KOPT-K1 (cell line): ENCODE measurements around the gene CERKL.

Source experiments
- H3K27ac ChIP-seq: fragments of 200-600 bp; sonication (generic); 2 replicates; pipeline ENCODE4 v1.5.1; 2016; ENCODE audit warnings: antibody characterized with exemption, mild to moderate bottlenecking, low read depth, low read length; ENCODE audit not compliant: poor library complexity, severe bottlenecking
- H3K36me3 ChIP-seq: fragments of 200-600 bp; sonication (generic); 2 replicates; pipeline ENCODE4 v1.5.1; 2017; ENCODE audit warnings: antibody characterized with exemption, mild to moderate bottlenecking, low read length, moderate library complexity; ENCODE audit not compliant: insufficient read depth
- H3K9me3 ChIP-seq: fragments of 200-600 bp; sonication (generic); 2 replicates; pipeline ENCODE4 v1.5.1; 2017; ENCODE audit warnings: antibody characterized with exemption, low read length, mild to moderate bottlenecking; ENCODE audit not compliant: insufficient read depth, poor library complexity, severe bottlenecking

CERKL gene

GRCh38 chr2:181621779-181622490, 35.0 kb downstream of the CERKL start:
- Histone ChIP-seq H3K27ac (no peak overlapping the region), H3K36me3 (no peaks in the 10 kb centered on the region), H3K9me3 (no peaks in the 10 kb centered on the region)

- Histone ChIP-seq H3K27ac (no peak overlapping the region), H3K9me3 (no peaks in the 10 kb centered on the region), H3K36me3 (no peaks in the 10 kb centered on the region)
These were observed 37.4 kb downstream of the CERKL start for GRCh38 chr2:181619516-181619915.

DNA sequence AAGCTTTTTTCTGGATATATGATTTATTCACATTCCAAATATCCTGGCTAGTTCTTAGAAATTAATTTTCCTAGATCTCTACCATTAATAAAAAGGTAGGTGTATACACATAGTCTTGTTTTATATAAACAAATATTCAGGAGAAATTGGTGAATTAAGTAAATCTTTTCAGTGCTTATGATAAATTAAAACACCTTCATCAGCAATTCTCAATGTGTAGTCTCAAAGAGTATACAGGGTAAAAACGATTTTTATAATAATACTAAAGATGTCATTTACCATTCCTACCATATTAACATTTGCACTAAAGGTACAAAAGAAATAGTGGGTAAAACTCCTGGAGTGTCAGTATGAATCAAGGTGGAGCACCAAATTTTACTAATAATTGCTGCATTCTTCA, 40.2 kb downstream of the CERKL start:
- H3K9me3 ChIP-seq: no peaks in the 10 kb centered on the region
- H3K27ac ChIP-seq: no peak overlapping the region
- no peaks in the 10 kb centered on the region for H3K36me3 ChIP-seq

DNA sequence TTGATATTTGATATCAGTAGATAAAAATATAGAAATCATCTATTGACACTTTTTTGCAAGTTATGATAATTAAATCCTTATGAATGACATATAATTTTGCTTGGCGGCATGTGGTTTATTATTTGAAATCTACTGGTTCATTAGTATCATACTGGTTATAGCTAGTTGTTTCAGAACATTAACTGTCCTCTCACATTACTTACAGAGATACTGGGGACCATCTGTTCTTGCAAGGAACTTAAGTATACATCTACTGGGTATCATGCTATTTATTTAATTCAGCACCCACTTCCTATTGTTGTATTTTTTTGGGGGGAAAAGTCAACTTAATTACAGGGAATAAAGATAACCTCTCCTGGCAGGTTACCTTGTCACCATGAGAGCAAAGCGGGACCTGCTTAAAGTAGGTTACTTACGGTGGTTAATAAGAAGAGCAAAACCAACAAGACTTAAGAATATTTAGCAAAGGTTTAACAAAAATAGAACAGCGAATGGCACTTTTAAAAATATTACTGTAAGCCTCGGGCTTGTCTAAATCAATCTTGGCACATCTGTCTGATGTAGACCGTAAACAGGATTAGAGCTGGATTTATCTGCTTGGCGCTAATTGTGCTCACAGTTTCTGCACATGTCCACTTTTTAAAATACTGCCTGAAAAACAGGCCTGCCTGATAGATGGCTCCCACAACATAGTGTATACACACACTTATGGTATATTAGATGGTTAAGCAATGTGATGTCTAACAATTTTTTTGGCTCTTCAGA, 41.8 kb downstream of the CERKL start:
- Histone ChIP-seq H3K27ac (no peak overlapping the region), H3K9me3 (no peaks in the 10 kb centered on the region), H3K36me3 (no peaks in the 10 kb centered on the region)

DNA sequence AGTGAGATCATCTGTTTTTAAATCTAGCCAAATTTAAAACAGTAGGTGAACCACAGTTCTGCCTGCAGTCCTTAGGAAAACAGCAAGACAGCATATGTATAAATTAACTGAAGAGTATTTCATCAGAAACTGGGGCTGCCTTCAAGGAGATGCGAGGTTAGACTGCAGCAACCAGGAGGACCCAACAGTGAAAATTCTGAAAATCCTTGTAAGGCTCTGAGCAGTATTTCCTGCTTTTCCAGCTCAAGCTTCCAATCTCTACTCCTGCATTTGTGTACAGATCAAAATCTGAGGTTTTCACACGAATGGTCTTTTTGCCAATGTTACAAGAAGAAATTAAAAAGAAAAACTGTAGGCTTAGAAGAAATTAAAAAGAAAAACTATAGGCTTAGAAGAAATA, 43.7 kb downstream of the CERKL start:
- Histone ChIP-seq H3K27ac (no peak overlapping the region), H3K9me3 (no peaks in the 10 kb centered on the region), H3K36me3 (no peaks in the 10 kb centered on the region)

GRCh38 chr2:181607629-181608590, 49.0 kb downstream of the CERKL start:
- Histone ChIP-seq H3K9me3 (peaks cover 18% of the 10 kb centered on the region), H3K36me3 (no peaks in the 10 kb centered on the region), H3K27ac (peak overlapping the region; percentile 68)

- Histone ChIP-seq H3K36me3 (no peaks in the 10 kb centered on the region), H3K9me3 (peaks cover 18% of the 10 kb centered on the region), H3K27ac (no peak overlapping the region)
These were observed 50.7 kb downstream of the CERKL start for GRCh38 chr2:181605889-181606837.

GRCh38 chr2:181602017-181602416, 54.9 kb downstream of the CERKL start:
- Histone ChIP-seq H3K36me3 (no peaks in the 10 kb centered on the region), H3K27ac (no peak overlapping the region), H3K9me3 (peaks cover 18% of the 10 kb centered on the region)

DNA sequence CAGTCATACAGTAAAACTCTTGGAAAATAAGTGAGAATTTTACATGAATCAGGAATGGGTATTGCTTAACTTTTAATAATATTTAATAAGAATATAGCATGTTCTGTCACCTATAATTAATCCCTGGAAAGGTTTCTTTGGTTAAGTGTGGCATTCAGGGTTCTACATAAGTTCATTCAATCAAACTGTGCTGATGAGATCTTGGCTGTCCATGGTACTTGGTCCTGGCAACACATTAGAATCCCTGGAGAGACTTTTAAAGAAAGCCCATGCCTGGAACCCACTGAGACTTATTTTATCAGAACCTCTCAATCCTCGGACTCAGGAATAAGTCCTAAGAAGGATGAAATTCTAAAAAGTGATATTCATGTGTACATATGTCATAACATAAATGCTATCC, 60.3 kb downstream of the CERKL start:
- H3K9me3 ChIP-seq: no peaks in the 10 kb centered on the region
- H3K27ac ChIP-seq: no peak overlapping the region
- no peaks in the 10 kb centered on the region for H3K36me3 ChIP-seq

DNA sequence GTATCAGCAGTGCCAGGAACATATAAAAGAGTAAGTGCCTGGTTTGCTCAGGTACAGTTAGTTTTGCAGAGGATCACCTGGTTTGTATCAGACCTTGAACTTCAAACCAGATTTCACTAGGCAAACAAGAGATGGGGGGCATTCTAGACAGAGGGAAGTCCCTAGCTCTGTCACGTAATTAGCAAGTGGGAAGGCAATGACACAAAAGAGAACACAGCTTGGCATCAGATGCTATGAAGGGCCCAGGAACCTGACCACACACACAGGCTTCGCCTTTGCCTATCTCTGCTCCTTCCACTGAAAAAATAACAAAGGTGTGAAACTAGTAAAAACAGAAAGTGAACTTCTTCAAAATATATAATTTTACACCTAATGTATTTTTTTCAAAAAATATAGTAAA, 62.6 kb downstream of the CERKL start:
- Histone ChIP-seq H3K27ac (no peak overlapping the region), H3K9me3 (no peaks in the 10 kb centered on the region), H3K36me3 (no peaks in the 10 kb centered on the region)

DNA sequence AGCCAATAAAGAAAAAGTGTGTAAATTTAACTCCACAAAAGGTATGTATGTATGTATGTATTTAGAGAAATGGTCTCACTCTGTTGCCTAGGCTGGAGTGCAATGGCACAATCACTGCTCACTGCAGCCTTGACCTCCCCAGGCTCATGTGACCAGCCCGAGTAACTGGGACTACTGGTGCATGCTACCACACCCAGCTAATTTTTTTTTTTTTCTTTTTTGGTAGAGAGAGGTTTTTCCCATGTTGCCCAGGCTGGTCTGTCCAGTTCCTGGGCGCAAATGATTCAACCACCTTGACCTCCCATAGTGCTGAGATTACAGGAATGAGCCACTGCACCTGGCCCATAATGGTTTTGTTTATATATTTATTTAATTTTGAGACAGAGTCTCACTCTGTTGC, 67.1 kb downstream of the CERKL start:
- H3K9me3 ChIP-seq: no peaks in the 10 kb centered on the region
- no peaks in the 10 kb centered on the region for H3K36me3 ChIP-seq
- H3K27ac ChIP-seq: no peak overlapping the region

- H3K9me3 ChIP-seq: no peaks in the 10 kb centered on the region
- no peaks in the 10 kb centered on the region for H3K36me3 ChIP-seq
- no peak overlapping the region for H3K27ac ChIP-seq
These were observed 68.4 kb downstream of the CERKL start for GRCh38 chr2:181588546-181588945.

DNA sequence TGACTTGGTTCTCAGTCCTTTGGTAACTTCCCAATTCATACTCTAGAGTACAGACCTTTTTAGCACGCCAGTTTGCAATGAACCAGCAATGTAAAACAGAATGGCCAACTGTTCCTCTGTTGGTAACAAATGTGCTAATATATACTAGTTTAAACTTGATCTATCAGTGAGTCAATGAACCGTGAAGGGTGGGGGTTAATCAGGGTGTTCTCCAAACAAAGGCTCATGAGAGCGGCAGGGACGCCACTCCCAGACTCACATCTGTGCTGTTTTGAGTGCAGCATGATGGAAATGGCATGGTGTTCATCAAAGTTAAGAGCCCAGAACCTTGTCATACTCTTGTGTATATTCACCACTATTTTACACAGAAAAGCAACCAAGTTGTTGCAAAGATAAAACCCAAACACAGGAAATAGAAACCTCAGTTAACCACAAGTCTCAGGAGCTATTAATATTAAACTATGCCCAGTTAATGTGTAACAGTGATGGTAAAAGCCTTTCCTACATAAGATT, 70.3 kb downstream of the CERKL start:
- Histone ChIP-seq H3K36me3 (no peaks in the 10 kb centered on the region), H3K27ac (no peak overlapping the region), H3K9me3 (no peaks in the 10 kb centered on the region)

- Histone ChIP-seq H3K36me3 (no peaks in the 10 kb centered on the region), H3K27ac (no peak overlapping the region), H3K9me3 (no peaks in the 10 kb centered on the region)
These were observed 71.2 kb downstream of the CERKL start for GRCh38 chr2:181585732-181586131.
